CD14-positive monocyte (primary cell): ENCODE data around the gene ZNF480. TPM values are rescaled to one million over a fixed set of nuclear protein-coding genes. Genes with fewer than 3 reads are reported as not detected.
"Not testable (repeated sequence)": the region's sequence is repeated elsewhere in the genome, so short reads cannot be mapped to it uniquely, and the experiment has no call there.

ENCODE experiments used
- DNase-seq, 3 donors: peaks; one replicate each; pipeline ENCODE4 v3.0.0-alpha.2; 2011 to 2022
- H2AFZ ChIP-seq: 2 replicates; pipeline ENCODE4 v1.6.0; 2012; ENCODE audit warnings: mild to moderate bottlenecking, low read depth, low read length, inconsistent platforms; ENCODE audit not compliant: insufficient read depth, poor library complexity, severe bottlenecking
- H3K27ac ChIP-seq, 2 donors: 1 replicate in 1 of 2; 2 replicates in 1 of 2; pipeline ENCODE4 v1.5.1; 2012 to 2013; ENCODE audit warnings: low read length in 2 of 2, control low read depth in 1 of 2, inconsistent platforms in 1 of 2, low read depth in 1 of 2, mild to moderate bottlenecking in 1 of 2
- H3K27me3 ChIP-seq, 2 donors: one replicate each; pipeline versions ENCODE4 v1.6.0 to v1.6.1; 2011 to 2013; ENCODE audit warnings: low read length in 2 of 2; ENCODE audit not compliant: control insufficient read depth in 2 of 2, insufficient read depth in 2 of 2
- H3K36me3 ChIP-seq, 2 donors: replicated peaks in 1 of 2; 1 replicate in 1 of 2; 2 replicates in 1 of 2; pipeline versions ENCODE4 v1.5.1 to v1.6.1; 2012 to 2013; ENCODE audit warnings: low read length in 2 of 2, control low read depth in 1 of 2, inconsistent platforms in 1 of 2, mild to moderate bottlenecking in 1 of 2; ENCODE audit not compliant: insufficient read depth in 2 of 2, control insufficient read depth in 1 of 2
- H3K4me1 ChIP-seq, 2 donors: 1 replicate in 1 of 2; 2 replicates in 1 of 2; pipeline versions ENCODE4 v1.5.1 to v1.6.1; 2012 to 2013; ENCODE audit warnings: low read length in 2 of 2, control low read depth in 1 of 2, inconsistent platforms in 1 of 2, mild to moderate bottlenecking in 1 of 2, moderate library complexity in 1 of 2; ENCODE audit not compliant: insufficient read depth in 2 of 2, control insufficient read depth in 1 of 2
- H3K4me2 ChIP-seq: replicated peaks from 2 replicates; pipeline ENCODE3; 2012; ENCODE audit warnings: low read length, moderate library complexity, mild to moderate bottlenecking; ENCODE audit not compliant: poor library complexity, severe bottlenecking; ENCODE audit errors: extremely low read depth
- H3K4me3 ChIP-seq, 3 experiments: fragments of 200-600 bp in 1 of 3; sonication (generic) in 1 of 3; replicated peaks in 1 of 3; 1 replicate in 2 of 3; 2 replicates in 1 of 3; pipeline ENCODE4 v1.5.1; 2011 to 2013; ENCODE audit warnings: low read length in 3 of 3, mild to moderate bottlenecking in 3 of 3, control low read depth in 2 of 3, low read depth in 2 of 3, inconsistent platforms in 1 of 3, moderate library complexity in 1 of 3
- H3K79me2 ChIP-seq: 2 replicates; pipeline ENCODE4 v1.6.0; 2012; ENCODE audit warnings: mild to moderate bottlenecking, control low read depth, inconsistent platforms, low read length, moderate library complexity; ENCODE audit not compliant: insufficient read depth
- H3K9ac ChIP-seq: 2 replicates; pipeline ENCODE4 v1.6.0; 2017; ENCODE audit warnings: low read length, mild to moderate bottlenecking; ENCODE audit not compliant: insufficient read depth, poor library complexity, severe bottlenecking
- H3K9me3 ChIP-seq, 2 donors: replicated peaks in 1 of 2; 1 replicate in 1 of 2; 2 replicates in 1 of 2; pipeline versions ENCODE4 v1.5.1 to v1.6.1; 2012 to 2013; ENCODE audit warnings: low read length in 2 of 2, control low read depth in 1 of 2; ENCODE audit not compliant: control insufficient read depth in 1 of 2, insufficient read depth in 1 of 2
- H4K20me1 ChIP-seq: 2 replicates; pipeline ENCODE4 v1.6.0; 2012; ENCODE audit warnings: mild to moderate bottlenecking, low read length, control low read depth, moderate library complexity; ENCODE audit not compliant: insufficient read depth
- H3K27ac Mint-ChIP-seq, 7 donors: one replicate each; pipeline ENCODE4 v1.8.0; 2020; ENCODE audit warnings: mild to moderate bottlenecking in 7 of 7, mixed read lengths in 7 of 7, moderate library complexity in 6 of 7, inconsistent platforms in 2 of 7
- H3K27me3 Mint-ChIP-seq, 3 donors: one replicate each; pipeline ENCODE4 v1.8.0; 2021 to 2022; ENCODE audit warnings: low read depth in 3 of 3, mild to moderate bottlenecking in 3 of 3, mixed read lengths in 3 of 3, moderate library complexity in 3 of 3, inconsistent platforms in 1 of 3
- H3K36me3 Mint-ChIP-seq, 2 donors: one replicate each; pipeline ENCODE4 v1.8.0; 2020; ENCODE audit warnings: mixed read lengths in 2 of 2, inconsistent platforms in 1 of 2, mild to moderate bottlenecking in 1 of 2
- H3K4me1 Mint-ChIP-seq: one replicate; pipeline ENCODE4 v1.8.0; 2020; ENCODE audit warnings: mild to moderate bottlenecking, mixed read lengths
- H3K4me3 Mint-ChIP-seq, 2 donors: one replicate each; pipeline ENCODE4 v1.8.0; 2020; ENCODE audit warnings: mild to moderate bottlenecking in 2 of 2, mixed read lengths in 2 of 2, moderate library complexity in 1 of 2
- H3K9me3 Mint-ChIP-seq, 7 donors: one replicate each; pipeline ENCODE4 v1.8.0; 2020 to 2022; ENCODE audit warnings: mixed read lengths in 7 of 7, mild to moderate bottlenecking in 6 of 7, moderate library complexity in 6 of 7, inconsistent platforms in 2 of 7
- CTCF ChIP-seq: fragments of 200-600 bp; IDR thresholded peaks from one replicate; pipeline ENCODE4 v1.8.0; 2022; ENCODE audit warnings: antibody characterized with exemption, mild to moderate bottlenecking
- WGBS: methylation state at CpG from one replicate; pipeline ENCODE4 v1.1.5; 2013; ENCODE audit warnings: missing lambda C conversion rate; ENCODE audit not compliant: insufficient coverage; 5-methylcytosine and 5-hydroxymethylcytosine counted together
- intact Hi-C, 2 donors: fragments of 100-400 bp; cut with micrococcal nuclease; formaldehyde crosslinking; loops; one replicate each; pipeline versions ENCODE4 v1.15.0 to v1.15.1; 2023
- polyA plus RNA-seq, 3 donors: library from polyadenylated mRNA; depleted of rRNA in 1 of 3; unstranded in 2 of 3; stranded (reverse) in 1 of 3; fragments of 300-500 nt in 2 of 3; fragments of >200 nt in 1 of 3; fragmentation: Illumina TruSeq in 2 of 3; gene quantifications; 1 replicate in 2 of 3; 2 replicates in 1 of 3; pipeline ENCODE4 v1.2.3, GENCODE V29; 2012 to 2021

Gene ZNF480
- polyA plus RNA-seq, 3 donors: 6.6 to 7.6 (median 7.4) TPM

GRCh38 chr19:52336117-52336790 is 39.3 kb downstream of the ZNF480 start, which contains the start of gene ZNF610:
ZNF610 (plus strand) TSS chr19:52336243; CDS start chr19:52349173, 12,930 bp downstream.
- Mint-ChIP-seq H3K27ac (peak within 1 kb of the TSS; percentile 71 to 94 (median 90)), H3K4me1 (peaks cover 11% of the 10 kb centered on the region), H3K4me3 (peak within 1 kb of the TSS; percentile 97 to 98), H3K27me3 (peaks cover 0 to 1% (median 0%) of the 10 kb centered on the region in 3 donors), H3K9me3 (peaks cover 59 to 90% (median 87%) of the 10 kb centered on the region in 7 donors), H3K36me3 (peaks cover 4 to 10% of the 10 kb centered on the region in 2 donors)
- Histone ChIP-seq H3K27me3 (no peaks in the 10 kb centered on the region), H3K4me1 (peaks cover 11 to 12% of the 10 kb centered on the region in 2 donors), H3K4me2 (peak within 1 kb of the TSS; percentile 86), H3K9ac (peak within 1 kb of the TSS; percentile 79), H2AFZ (peak within 1 kb of the TSS; percentile 92), H3K9me3 (peaks cover 71 to 83% of the 10 kb centered on the region in 2 donors), H3K27ac (peak within 1 kb of the TSS; percentile 37 to 86), H4K20me1 (no peaks in the 10 kb centered on the region), H3K4me3 (peak within 1 kb of the TSS; percentile 53 to 88 (median 73)), H3K36me3 (no peaks in the 10 kb centered on the region), H3K79me2 (no peaks in the 10 kb centered on the region)
- 0% methylated on average over 45 of the region's 55 CpGs for WGBS
- no peak for TF ChIP-seq CTCF
- intact Hi-C loops: no loop called here
- peak; percentile 68 to 74 (median 72) for DNase-seq

GRCh38 chr19:52336791-52337381 is 39.9 kb downstream of the ZNF480 start:
- TF ChIP-seq CTCF: no peak
- H2AFZ ChIP-seq: peak overlapping the region; percentile 92
- peaks cover 0 to 1% (median 0%) of the 10 kb centered on the region in 3 donors for H3K27me3 Mint-ChIP-seq

GRCh38 chr19:52339022-52339421 is 42.1 kb downstream of the ZNF480 start:
- H3K27me3 Mint-ChIP-seq, H2AFZ ChIP-seq, H3K27ac Mint-ChIP-seq, H3K36me3 ChIP-seq, H3K27ac ChIP-seq, H3K9ac ChIP-seq, H3K27me3 ChIP-seq, DNase-seq, H4K20me1 ChIP-seq, H3K79me2 ChIP-seq, intact Hi-C loops, H3K4me2 ChIP-seq, H3K4me3 Mint-ChIP-seq, H3K4me3 ChIP-seq, H3K36me3 Mint-ChIP-seq: not testable (repeated sequence)
- no CpG with 5 or more reads among the region's 3 CpGs for WGBS
- H3K9me3 ChIP-seq: peaks cover 62 to 90% of the 10 kb centered on the region in 2 donors
- H3K4me1 ChIP-seq: peaks cover 11 to 12% of the 10 kb centered on the region in 2 donors
- Mint-ChIP-seq H3K4me1 (peaks cover 11% of the 10 kb centered on the region), H3K9me3 (peaks cover 46 to 84% (median 82%) of the 10 kb centered on the region in 7 donors)

More at GRCh38 chr19:52336791-52337381, 39.9 kb downstream of the ZNF480 start:
- no peaks in the 10 kb centered on the region for H3K36me3 ChIP-seq
- H3K27me3 ChIP-seq: no peaks in the 10 kb centered on the region
- Mint-ChIP-seq H3K27ac (peak overlapping the region in 5 of 7 donors; percentile 73 to 94 (median 87)), H3K4me3 (peak overlapping the region; percentile 97 to 98), H3K4me1 (peaks cover 11% of the 10 kb centered on the region), H3K36me3 (peaks cover 4 to 7% of the 10 kb centered on the region in 2 donors), H3K9me3 (peaks cover 53 to 84% (median 83%) of the 10 kb centered on the region in 7 donors)
- no peak for DNase-seq
- no peaks in the 10 kb centered on the region for H4K20me1 ChIP-seq
- H3K79me2 ChIP-seq: no peaks in the 10 kb centered on the region
- peak overlapping the region; percentile 86 for H3K4me2 ChIP-seq
- H3K9ac ChIP-seq: peak overlapping the region; percentile 79
- WGBS: 4% methylated on average over 3 of the region's 9 CpGs
- peak overlapping the region in 1 of 2 donors; percentile 86 for H3K27ac ChIP-seq
- peak overlapping the region; percentile 53 to 88 (median 73) for H3K4me3 ChIP-seq
- H3K9me3 ChIP-seq: peaks cover 65 to 83% of the 10 kb centered on the region in 2 donors
- H3K4me1 ChIP-seq: peaks cover 11 to 12% of the 10 kb centered on the region in 2 donors
- intact Hi-C loops: no loop called here
